CD4-positive, CD25-positive, alpha-beta regulatory T cell (primary cell): ENCODE data around the gene VWA3A. TPM values are rescaled to one million over a fixed set of nuclear protein-coding genes. Genes with fewer than 3 reads are reported as not detected.
"Not testable (repeated sequence)": the region's sequence is repeated elsewhere in the genome, so short reads cannot be mapped to it uniquely, and the experiment has no call there.

Source experiments
- ATAC-seq, 2 donors: fragments of 150-1000 bp; cut with Tn5 transposase; one replicate each; pipeline ENCODE4 v1.10.0; 2021; ENCODE audit warnings: low read depth in 2 of 2, moderate number of reproducible peaks in 2 of 2, moderate library complexity in 1 of 2
- DNase-seq, 3 donors: peaks; one replicate each; pipeline versions ENCODE4 v3.0.0 to v3.0.0-alpha.2; 2012 to 2022; ENCODE audit warnings: mixed read lengths in 1 of 3
- H3K27ac ChIP-seq: one replicate; pipeline ENCODE4 v1.7.0; 2013; ENCODE audit warnings: mild to moderate bottlenecking, low read length; ENCODE audit not compliant: insufficient read depth, poor library complexity, severe bottlenecking
- H3K27me3 ChIP-seq: one replicate; pipeline ENCODE4 v1.7.0; 2013; ENCODE audit warnings: low read length; ENCODE audit not compliant: control insufficient read depth, insufficient read depth
- H3K36me3 ChIP-seq: one replicate; pipeline ENCODE4 v1.7.0; 2013; ENCODE audit warnings: mild to moderate bottlenecking, low read length, moderate library complexity; ENCODE audit not compliant: control insufficient read depth, insufficient read depth
- H3K4me1 ChIP-seq: 2 replicates; pipeline ENCODE4 v1.7.0; 2013; ENCODE audit warnings: mild to moderate bottlenecking, low read length; ENCODE audit not compliant: insufficient read depth, control insufficient read depth, poor library complexity, severe bottlenecking
- H3K4me3 ChIP-seq: one replicate; pipeline ENCODE4 v1.7.0; 2013; ENCODE audit warnings: low read depth, mild to moderate bottlenecking, low read length, moderate library complexity
- H3K9me3 ChIP-seq, 2 experiments: 1 replicate in 1 of 2; 2 replicates in 1 of 2; pipeline ENCODE4 v1.7.0; 2013; ENCODE audit warnings: low read length in 2 of 2, mild to moderate bottlenecking in 1 of 2, moderate library complexity in 1 of 2; ENCODE audit not compliant: control insufficient read depth in 2 of 2
- H3K27ac Mint-ChIP-seq, 3 donors: one replicate each; pipeline ENCODE4 v1.8.0; 2020 to 2022; ENCODE audit warnings: mild to moderate bottlenecking in 3 of 3, mixed read lengths in 3 of 3, moderate library complexity in 2 of 3
- H3K27me3 Mint-ChIP-seq: one replicate; pipeline ENCODE4 v1.8.0; 2022; ENCODE audit warnings: mild to moderate bottlenecking, mixed read lengths
- H3K36me3 Mint-ChIP-seq: one replicate; pipeline ENCODE4 v1.8.0; 2020; ENCODE audit warnings: mixed read lengths
- H3K4me1 Mint-ChIP-seq, 4 donors: one replicate each; pipeline ENCODE4 v1.8.0; 2020 to 2022; ENCODE audit warnings: mixed read lengths in 4 of 4, mild to moderate bottlenecking in 1 of 4
- H3K4me3 Mint-ChIP-seq, 4 donors: one replicate each; pipeline ENCODE4 v1.8.0; 2020 to 2022; ENCODE audit warnings: mild to moderate bottlenecking in 4 of 4, mixed read lengths in 4 of 4, moderate library complexity in 3 of 4
- H3K9me3 Mint-ChIP-seq, 7 donors: one replicate each; pipeline ENCODE4 v1.8.0; 2020 to 2022; ENCODE audit warnings: mixed read lengths in 7 of 7, mild to moderate bottlenecking in 3 of 7, moderate library complexity in 2 of 7
- polyA plus RNA-seq, 4 donors: library from polyadenylated mRNA; unstranded; fragments of 300-500 nt; fragmentation: Illumina TruSeq; gene quantifications; one replicate each; pipeline ENCODE4 v1.2.3, GENCODE V29; 2021
- total RNA-seq: library from RNA; stranded (reverse); gene quantifications from one replicate; pipeline ENCODE4 v1.2.3, GENCODE V29; 2022

Gene VWA3A
- total and polyA plus RNA-seq, 5 donors from 2014 or later = 0.37 TPM; not detected in 4

DNA sequence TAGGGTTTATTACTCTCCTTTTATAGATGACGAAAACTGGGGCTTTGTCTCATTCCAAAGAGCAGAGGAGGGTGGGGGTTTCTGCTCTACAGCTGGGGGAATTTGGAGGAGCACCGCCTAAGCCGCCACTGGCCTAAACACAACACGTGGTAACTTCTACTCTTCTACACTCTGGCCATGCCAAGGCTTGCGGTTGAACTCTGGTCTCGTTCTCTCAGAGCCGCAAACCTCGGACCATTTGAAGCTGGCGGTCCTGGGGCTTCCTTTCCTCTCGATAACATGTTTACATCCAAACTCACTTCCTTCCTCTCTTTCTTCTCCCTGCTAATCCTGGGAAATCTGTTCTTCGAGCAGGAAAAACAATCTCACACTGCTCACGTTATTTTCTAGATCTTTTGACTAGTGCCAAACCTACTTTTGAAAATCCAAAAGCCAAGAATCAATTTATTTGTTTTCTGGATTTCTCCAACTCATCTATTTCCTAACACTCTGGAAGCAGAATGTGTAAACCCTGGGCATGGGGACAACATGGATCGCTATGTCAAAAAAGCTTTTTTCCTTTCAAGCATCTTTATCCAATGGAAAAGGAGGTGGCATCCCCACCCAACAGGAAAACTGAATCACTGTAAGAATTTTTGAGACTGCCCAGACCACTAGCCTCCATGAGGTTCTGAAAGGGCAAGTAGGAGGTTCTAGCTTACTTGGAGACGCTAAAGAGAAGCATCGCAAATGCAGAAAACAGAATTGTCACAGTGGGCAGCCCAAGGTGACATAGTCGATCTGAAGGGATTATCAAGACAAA lies 100.1 kb downstream of the VWA3A start:
- no peaks in the 10 kb centered on the region for H3K36me3 Mint-ChIP-seq
- peaks cover 0 to 9% (median 2%) of the 10 kb centered on the region in 7 donors for H3K9me3 Mint-ChIP-seq
- Histone ChIP-seq H3K27ac (peak overlapping the region; percentile 100), H3K4me3 (peak overlapping the region; percentile 95), H3K9me3 (no peaks in the 10 kb centered on the region), H3K27me3 (no peaks in the 10 kb centered on the region), H3K4me1 (peaks cover 58% of the 10 kb centered on the region), H3K36me3 (no peaks in the 10 kb centered on the region)
- DNase-seq (peak; percentile 75 to 90 (median 78)), ATAC-seq (no peak)
- H3K4me1 Mint-ChIP-seq = peaks cover 29 to 81% (median 46%) of the 10 kb centered on the region in 4 donors
- peak overlapping the region; percentile 100 for H3K27ac Mint-ChIP-seq
- peak overlapping the region; percentile 89 to 97 (median 94) for H3K4me3 Mint-ChIP-seq
- peaks cover 13% of the 10 kb centered on the region for H3K27me3 Mint-ChIP-seq

- peaks cover 33 to 76% (median 45%) of the 10 kb centered on the region in 4 donors for H3K4me1 Mint-ChIP-seq
- no peaks in the 10 kb centered on the region for H3K36me3 Mint-ChIP-seq
- peaks cover 0 to 9% (median 2%) of the 10 kb centered on the region in 7 donors for H3K9me3 Mint-ChIP-seq
- Histone ChIP-seq H3K27me3 (no peaks in the 10 kb centered on the region), H3K9me3 (no peaks in the 10 kb centered on the region), H3K4me1 (peaks cover 55% of the 10 kb centered on the region), H3K27ac (peak overlapping the region; percentile 100), H3K36me3 (no peaks in the 10 kb centered on the region), H3K4me3 (no peak overlapping the region)
- peak overlapping the region; percentile 100 for H3K27ac Mint-ChIP-seq
- no peak for DNase-seq
- ATAC-seq = no peak
- H3K4me3 Mint-ChIP-seq = peak overlapping the region; percentile 12 to 97 (median 92)
- peaks cover 13% of the 10 kb centered on the region for H3K27me3 Mint-ChIP-seq
These were observed 100.7 kb downstream of the VWA3A start for GRCh38 chr16:22193063-22193411.

GRCh38 chr16:22194707-22195444 lies 102.5 kb downstream of the VWA3A start:
- peak overlapping the region; percentile 91 to 96 (median 92) for H3K4me3 Mint-ChIP-seq
- Histone ChIP-seq H3K9me3 (no peaks in the 10 kb centered on the region), H3K27ac (peak overlapping the region; percentile 85), H3K36me3 (no peaks in the 10 kb centered on the region), H3K4me1 (peaks cover 36% of the 10 kb centered on the region), H3K4me3 (peak overlapping the region; percentile 89), H3K27me3 (no peaks in the 10 kb centered on the region)
- H3K36me3 Mint-ChIP-seq = no peaks in the 10 kb centered on the region
- DNase-seq (peak in 1 of 3 donors; percentile 30), ATAC-seq (no peak)
- H3K9me3 Mint-ChIP-seq = peaks cover 0 to 9% (median 2%) of the 10 kb centered on the region in 7 donors
- H3K27me3 Mint-ChIP-seq = peaks cover 13% of the 10 kb centered on the region
- peak overlapping the region; percentile 96 to 100 (median 100) for H3K27ac Mint-ChIP-seq
- H3K4me1 Mint-ChIP-seq = peaks cover 28 to 57% (median 33%) of the 10 kb centered on the region in 4 donors

- Mint-ChIP-seq H3K4me1 (peaks cover 28 to 56% (median 33%) of the 10 kb centered on the region in 4 donors), H3K4me3 (peak overlapping the region; percentile 91 to 96 (median 92)), H3K9me3 (peaks cover 0 to 9% (median 2%) of the 10 kb centered on the region in 7 donors), H3K27me3 (peaks cover 13% of the 10 kb centered on the region), H3K27ac (peak overlapping the region; percentile 96 to 100 (median 100)), H3K36me3 (no peaks in the 10 kb centered on the region)
- no peak for DNase-seq
- Histone ChIP-seq H3K27ac (peak overlapping the region; percentile 85), H3K9me3 (no peaks in the 10 kb centered on the region), H3K36me3 (no peaks in the 10 kb centered on the region), H3K4me1 (peaks cover 34% of the 10 kb centered on the region), H3K27me3 (no peaks in the 10 kb centered on the region), H3K4me3 (peak overlapping the region; percentile 89)
- no peak for ATAC-seq
These were observed 103.0 kb downstream of the VWA3A start for GRCh38 chr16:22195445-22195694.

GRCh38 chr16:22195695-22196558 lies 103.6 kb downstream of the VWA3A start:
- Histone ChIP-seq H3K36me3 (no peaks in the 10 kb centered on the region), H3K27ac (peak overlapping the region; percentile 85), H3K4me1 (peaks cover 33% of the 10 kb centered on the region), H3K27me3 (no peaks in the 10 kb centered on the region), H3K4me3 (peak overlapping the region; percentile 89), H3K9me3 (no peaks in the 10 kb centered on the region)
- no peaks in the 10 kb centered on the region for H3K36me3 Mint-ChIP-seq
- peaks cover 13% of the 10 kb centered on the region for H3K27me3 Mint-ChIP-seq
- DNase-seq (peak; percentile 81 to 92 (median 91)), ATAC-seq (peak; percentile 17 to 19)
- H3K4me1 Mint-ChIP-seq = peaks cover 28 to 50% (median 33%) of the 10 kb centered on the region in 4 donors
- H3K4me3 Mint-ChIP-seq = peak overlapping the region; percentile 91 to 96 (median 92)
- H3K27ac Mint-ChIP-seq = peak overlapping the region; percentile 96 to 100 (median 100)
- H3K9me3 Mint-ChIP-seq = peaks cover 0 to 9% (median 2%) of the 10 kb centered on the region in 7 donors

GRCh38 chr16:22196559-22197168 lies 104.3 kb downstream of the VWA3A start:
- peaks cover 13% of the 10 kb centered on the region for H3K27me3 Mint-ChIP-seq
- H3K9me3 ChIP-seq, H3K36me3 Mint-ChIP-seq, H3K27me3 ChIP-seq, H3K36me3 ChIP-seq, H3K27ac ChIP-seq, ATAC-seq, DNase-seq, H3K9me3 Mint-ChIP-seq: not testable (repeated sequence)
- H3K4me1 Mint-ChIP-seq = peaks cover 28 to 46% (median 33%) of the 10 kb centered on the region in 4 donors
- H3K27ac Mint-ChIP-seq = peak overlapping the region in 1 of 3 donors; percentile 32
- H3K4me3 ChIP-seq = peak overlapping the region; percentile 89
- H3K4me1 ChIP-seq = peaks cover 31% of the 10 kb centered on the region
- peak overlapping the region; percentile 91 to 96 (median 92) for H3K4me3 Mint-ChIP-seq
